OCI-LY7 (cell line): ENCODE results near the gene CEMIP2. TPM values are rescaled to one million over a fixed set of nuclear protein-coding genes. Genes with fewer than 3 reads are reported as not detected.

Experiments
- BruUV-seq: library from RNA; stranded (reverse); fragments of 400-500 nt; replicated peaks from 2 replicates; lab custom pipeline; 2021; lab: Mats Ljungman, UMichigan
- CTCF ChIA-PET: fragments of 300-600 bp; sonication (Branson Sonifier 250); formaldehyde crosslinking; loops from one replicate; lab custom pipeline; 2022; ENCODE audit warnings: antibody characterized with exemption; ENCODE audit not compliant: unreplicated experiment; lab: Charles Lee
- POLR2A ChIA-PET: fragments of 300-600 bp; sonication (Branson Sonifier 250); formaldehyde crosslinking; loops from one replicate; lab custom pipeline; 2022; ENCODE audit warnings: antibody characterized with exemption; lab: Charles Lee
- DNase-seq: peaks from one replicate; pipeline ENCODE4 v3.0.0-alpha.2; 2015; ENCODE audit warnings: low spot score
- H2AFZ ChIP-seq: fragments of 200-600 bp; sonication (generic), shearing (Covaris generic); 2 replicates; pipeline ENCODE4 v1.6.1; 2014; ENCODE audit warnings: mild to moderate bottlenecking, antibody characterized with exemption, low read length, moderate library complexity
- H3K27ac ChIP-seq: fragments of 200-600 bp; sonication (generic); 2 replicates; pipeline ENCODE4 v1.5.1; 2014; ENCODE audit warnings: mixed run types, low read depth, mild to moderate bottlenecking, moderate library complexity, low read length, inconsistent platforms; ENCODE audit not compliant: poor library complexity, severe bottlenecking
- H3K36me3 ChIP-seq: fragments of 200-600 bp; sonication (generic); 2 replicates; pipeline ENCODE4 v1.6.1; 2014; ENCODE audit warnings: mild to moderate bottlenecking, antibody characterized with exemption, low read length, moderate library complexity, mixed read lengths; ENCODE audit not compliant: insufficient read depth
- H3K4me1 ChIP-seq: fragments of 200-600 bp; sonication (generic); 2 replicates; pipeline ENCODE4 v1.5.1; 2014; ENCODE audit warnings: mild to moderate bottlenecking, low read length; ENCODE audit not compliant: insufficient read depth, poor library complexity, severe bottlenecking
- H3K4me2 ChIP-seq: fragments of 200-600 bp; sonication (generic); 2 replicates; pipeline ENCODE4 v1.6.1; 2014; ENCODE audit warnings: mild to moderate bottlenecking, low read length
- H3K4me3 ChIP-seq: fragments of 200-600 bp; sonication (generic); 2 replicates; pipeline ENCODE4 v1.5.1; 2014; ENCODE audit warnings: mild to moderate bottlenecking, low read depth, low read length; ENCODE audit not compliant: poor library complexity, severe bottlenecking
- H3K79me2 ChIP-seq: fragments of 200-600 bp; sonication (generic); 2 replicates; pipeline ENCODE4 v1.6.1; 2016; ENCODE audit warnings: low read depth, mild to moderate bottlenecking, low read length, moderate library complexity, mixed read lengths; ENCODE audit not compliant: insufficient read depth
- H3K9me2 ChIP-seq: fragments of 200-600 bp; sonication (generic); 2 replicates; pipeline ENCODE4 v1.6.1; 2016; ENCODE audit warnings: mild to moderate bottlenecking, low read length, mixed read lengths; ENCODE audit not compliant: insufficient read depth
- H3K9me3 ChIP-seq: fragments of 200-600 bp; sonication (generic); 2 replicates; pipeline ENCODE4 v1.6.1; 2014; ENCODE audit warnings: mild to moderate bottlenecking, mixed run types, low read length, mixed read lengths
- H4K20me1 ChIP-seq: fragments of 200-600 bp; sonication (generic); 2 replicates; pipeline ENCODE4 v1.6.1; 2014; ENCODE audit warnings: mild to moderate bottlenecking, antibody characterized with exemption, low read length, moderate library complexity, mixed read lengths; ENCODE audit not compliant: insufficient read depth
- CTCF ChIP-seq: fragments of 200-600 bp; sonication (generic); conservative IDR thresholded peaks from 2 replicates; pipeline ENCODE4 v1.5.1; 2014; ENCODE audit warnings: mild to moderate bottlenecking, antibody characterized with exemption, low read length, moderate library complexity, mixed read lengths
- EZH2phosphoT487 ChIP-seq: fragments of 200-600 bp; sonication (generic); IDR thresholded peaks from 2 replicates; pipeline ENCODE4 v1.6.1; 2018; ENCODE audit warnings: low read depth, borderline replicate concordance, mild to moderate bottlenecking, mixed run types, antibody characterized with exemption, low read length, moderate library complexity, mixed read lengths
- intact Hi-C: fragments of 100-400 bp; cut with micrococcal nuclease; formaldehyde crosslinking; loops from one replicate; pipeline ENCODE4 v1.10.0; 2022; ENCODE audit not compliant: unreplicated experiment
- total RNA-seq, 2 experiments: library from RNA; depleted of rRNA in 1 of 2; stranded (reverse); fragments of >200 nt in 1 of 2; shearing (Covaris generic) in 1 of 2; gene quantifications; 2 replicates each; pipeline ENCODE4 v1.2.3, GENCODE V29; 2014 to 2022

The CEMIP2 gene
- total RNA-seq, 2 experiments from 2014 or later, result 1.8 to 4.8 TPM

GRCh38 chr9:71791875-71792274, 23.6 kb upstream of the CEMIP2 start:
- POLR2A ChIA-PET, result interaction anchor here (0.5 kb wide), 1 partner anchor 372 kb away, joined by 3 read pairs; no protein-coding TSS in a partner anchor
- intact Hi-C loops, result no loop called here
- Histone ChIP-seq H3K9me3 (no peaks in the 10 kb centered on the region), H3K4me2 (no peak overlapping the region), H3K9me2 (no peaks in the 10 kb centered on the region), H3K27ac (no peak overlapping the region), H3K79me2 (no peaks in the 10 kb centered on the region), H3K4me1 (peaks cover 32% of the 10 kb centered on the region), H2AFZ (no peak overlapping the region), H3K36me3 (no peaks in the 10 kb centered on the region), H4K20me1 (no peaks in the 10 kb centered on the region), H3K4me3 (no peak overlapping the region)
- CTCF ChIA-PET, result no interaction called here
- TF ChIP-seq CTCF (no peak), EZH2phosphoT487 (no peak)
- no TSS peak for BruUV-seq
- DNase-seq, result no peak

DNA sequence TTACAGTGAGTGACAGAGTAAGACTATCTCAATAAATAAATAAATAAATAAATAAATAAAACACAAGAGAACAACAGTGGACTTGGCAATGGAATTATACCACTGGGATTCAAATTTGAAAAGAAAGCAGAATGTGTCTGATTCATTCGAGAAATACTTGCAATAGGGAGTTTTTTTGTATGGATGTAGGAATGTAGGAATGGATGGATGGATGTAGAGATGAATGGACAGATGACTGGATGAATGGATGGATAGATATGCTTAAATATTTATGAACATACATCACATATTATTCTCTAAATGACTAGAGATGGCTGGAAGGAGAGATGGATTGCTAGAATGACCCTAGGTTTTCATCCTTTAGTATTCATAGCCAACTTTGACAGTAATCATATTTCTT, 22.0 kb upstream of the CEMIP2 start:
- POLR2A ChIA-PET, result no interaction called here
- BruUV-seq, result no TSS peak

More for the DNA sequence above, 22.0 kb upstream of the CEMIP2 start:
- no peaks in the 10 kb centered on the region for H4K20me1 ChIP-seq
- no peaks in the 10 kb centered on the region for H3K9me2 ChIP-seq
- H3K4me2 ChIP-seq, result no peak overlapping the region
- DNase-seq, result no peak
- no peak for TF ChIP-seq CTCF
- no peak for TF ChIP-seq EZH2phosphoT487
- no peak overlapping the region for H2AFZ ChIP-seq
- no peaks in the 10 kb centered on the region for H3K79me2 ChIP-seq
- no peaks in the 10 kb centered on the region for H3K36me3 ChIP-seq
- H3K4me1 ChIP-seq, result peaks cover 18% of the 10 kb centered on the region
- H3K9me3 ChIP-seq, result no peaks in the 10 kb centered on the region
- no peak overlapping the region for H3K4me3 ChIP-seq
- intact Hi-C loops, result no loop called here
- no peak overlapping the region for H3K27ac ChIP-seq
- CTCF ChIA-PET, result no interaction called here
